HCT116 (cell line): ENCODE data around the gene MUC3A. TPM values are rescaled to one million over a fixed set of nuclear protein-coding genes. Genes with fewer than 3 reads are reported as not detected.

Experiments
- ATAC-seq: fragments of 200-7000 bp; cut with Tn5 transposase; 2 replicates; pipeline ENCODE4 v1.9.1; 2020; ENCODE audit warnings: mild to moderate bottlenecking, moderate library complexity
- BruUV-seq: library from RNA; stranded (reverse); fragments of 400-500 nt; replicated peaks from 2 replicates; lab custom pipeline; 2021; lab: Mats Ljungman, UMichigan
- CTCF ChIA-PET: fragments of 300-600 bp; sonication (Branson Sonifier 250); formaldehyde crosslinking; loops from one replicate; lab custom pipeline; 2021; ENCODE audit warnings: antibody characterized with exemption; lab: Charles Lee
- POLR2A ChIA-PET: fragments of 300-600, 350-600 bp; sonication (Branson Sonifier 250); formaldehyde crosslinking; loops from one replicate; lab custom pipeline; 2021; ENCODE audit warnings: antibody characterized with exemption; lab: Charles Lee
- RAD21 ChIA-PET, 2 experiments: fragments of 300-600 bp; sonication (Branson Sonifier 250); formaldehyde crosslinking; loops; one replicate each; lab custom pipeline; 2023; ENCODE audit warnings: low total read pairs in 2 of 2; ENCODE audit not compliant: uncharacterized antibody in 2 of 2, unreplicated experiment in 2 of 2, low non-redundant PET in 1 of 2; lab: Charles Lee
- DNase-seq: peaks from one replicate; pipeline ENCODE4 v3.0.0-alpha.2; 2010; ENCODE audit warnings: low read depth, low spot score
- H2AFZ ChIP-seq: fragments of 200-600 bp; shearing (Covaris generic), sonication (generic); 2 replicates; pipeline ENCODE4 v1.6.1; 2017; ENCODE audit warnings: low read depth, mixed run types, mixed read lengths, antibody characterized with exemption, low read length; ENCODE audit not compliant: poor library complexity, severe bottlenecking
- H3K27ac ChIP-seq: 2 replicates; pipeline ENCODE4 v1.5.1; 2012; ENCODE audit warnings: low read depth, low read length
- H3K27me3 ChIP-seq: fragments of 200-600 bp; sonication (generic); 2 replicates; pipeline ENCODE4 v1.6.1; 2016; ENCODE audit warnings: mixed run types, low read length, mixed read lengths; ENCODE audit not compliant: insufficient read depth
- H3K36me3 ChIP-seq, 2 experiments: fragments of 200-500 bp in 1 of 2; fragments of 200-600 bp in 1 of 2; sonication (Bioruptor generic) in 1 of 2; sonication (generic) in 1 of 2; 2 replicates each; pipeline versions ENCODE4 v1.5.1 to v1.6.1; 2014 to 2016; ENCODE audit warnings: low read length in 2 of 2, inconsistent platforms in 1 of 2, mixed read lengths in 1 of 2, mixed run types in 1 of 2; ENCODE audit not compliant: insufficient read depth in 2 of 2, control insufficient read depth in 1 of 2
- H3K4me1 ChIP-seq, 2 experiments: fragments of 200-600 bp in 1 of 2; sonication (generic) in 1 of 2; 2 replicates each; pipeline versions ENCODE4 v1.5.1 to v1.6.1; 2012 to 2017; ENCODE audit warnings: low read length in 2 of 2, inconsistent platforms in 1 of 2, mild to moderate bottlenecking in 1 of 2, mixed read lengths in 1 of 2, mixed run types in 1 of 2, moderate library complexity in 1 of 2; ENCODE audit not compliant: insufficient read depth in 2 of 2, control insufficient read depth in 1 of 2
- H3K4me2 ChIP-seq: fragments of 200-600 bp; sonication (generic); 2 replicates; pipeline ENCODE4 v1.6.1; 2017; ENCODE audit warnings: mixed run types, low read length, mixed read lengths
- H3K4me3 ChIP-seq, 2 experiments: fragments of 200-600 bp in 1 of 2; sonication (generic) in 1 of 2; replicated peaks in 1 of 2; 2 replicates each; pipeline ENCODE4 v1.5.1; 2011 to 2016; ENCODE audit warnings: low read length in 2 of 2, control low read depth in 1 of 2, low read depth in 1 of 2, mild to moderate bottlenecking in 1 of 2, mixed read lengths in 1 of 2, mixed run types in 1 of 2
- H3K79me2 ChIP-seq: fragments of 200-600 bp; sonication (generic); 2 replicates; pipeline ENCODE4 v1.6.1; 2017; ENCODE audit warnings: mild to moderate bottlenecking, mixed run types, low read length, moderate library complexity, mixed read lengths; ENCODE audit not compliant: insufficient read depth
- H3K9ac ChIP-seq: fragments of 200-600 bp; sonication (generic); 2 replicates; pipeline ENCODE4 v1.6.1; 2016; ENCODE audit warnings: low read length, mixed read lengths
- H3K9me2 ChIP-seq: fragments of 200-600 bp; sonication (generic), shearing (Covaris generic); 2 replicates; pipeline ENCODE4 v1.6.1; 2017; ENCODE audit warnings: mixed run types, mild to moderate bottlenecking, moderate library complexity; ENCODE audit not compliant: insufficient read depth
- H3K9me3 ChIP-seq, 2 experiments: fragments of 200-500 bp in 1 of 2; fragments of 200-600 bp in 1 of 2; sonication (Bioruptor generic) in 1 of 2; sonication (generic) in 1 of 2; 2 replicates each; pipeline ENCODE4 v1.6.1; 2014 to 2017; ENCODE audit warnings: low read length in 2 of 2, mixed read lengths in 2 of 2, inconsistent platforms in 1 of 2, low read depth in 1 of 2, mild to moderate bottlenecking in 1 of 2, mixed run types in 1 of 2, moderate library complexity in 1 of 2; ENCODE audit not compliant: control insufficient read depth in 1 of 2, insufficient read depth in 1 of 2
- H4K20me1 ChIP-seq: fragments of 200-600 bp; sonication (generic), shearing (Covaris generic); 2 replicates; pipeline ENCODE4 v1.6.1; 2017; ENCODE audit warnings: mixed run types, mild to moderate bottlenecking, moderate library complexity; ENCODE audit not compliant: insufficient read depth
- CBX3 ChIP-seq: IDR thresholded peaks from 2 replicates; pipeline ENCODE4 v1.6.1; 2012; ENCODE audit warnings: low read depth
- EGR1 ChIP-seq: IDR thresholded peaks from 2 replicates; pipeline ENCODE4 v1.6.1; 2012; ENCODE audit warnings: low read depth
- EZH2phosphoT487 ChIP-seq: fragments of 200-600 bp; IDR thresholded peaks from 2 replicates; pipeline ENCODE4 v1.6.1; 2018; ENCODE audit warnings: antibody characterized with exemption, borderline replicate concordance
- JUND ChIP-seq: IDR thresholded peaks from 2 replicates; pipeline ENCODE4 v1.6.1; 2012
- RAD21 ChIP-seq: IDR thresholded peaks from 2 replicates; pipeline ENCODE4 v1.6.1; 2012; ENCODE audit warnings: low read depth, mild to moderate bottlenecking
- SIN3A ChIP-seq: IDR thresholded peaks from 2 replicates; pipeline ENCODE4 v1.6.1; 2012; ENCODE audit warnings: low read depth
- SP1 ChIP-seq: IDR thresholded peaks from 2 replicates; pipeline ENCODE4 v1.6.1; 2012; ENCODE audit warnings: low read depth
- SRF ChIP-seq: IDR thresholded peaks from 2 replicates; pipeline ENCODE4 v1.6.1; 2012; ENCODE audit warnings: low read depth
- TCF7L2 ChIP-seq: IDR thresholded peaks from 2 replicates; pipeline ENCODE4 v1.7.0; 2011; ENCODE audit warnings: borderline replicate concordance, inconsistent platforms; ENCODE audit not compliant: insufficient read depth, insufficient read length; ENCODE audit errors: extremely low read depth
- YY1 ChIP-seq: IDR thresholded peaks from 2 replicates; pipeline ENCODE4 v1.6.1; 2011; ENCODE audit warnings: low read length, low read depth, moderate library complexity, mild to moderate bottlenecking; ENCODE audit not compliant: insufficient replicate concordance; ENCODE audit errors: extremely low read depth
- ZFX ChIP-seq: fragments of 450-650 bp; IDR thresholded peaks from 2 replicates; pipeline ENCODE4 v1.6.1; 2017
- intact Hi-C: fragments of 100-400 bp; cut with micrococcal nuclease; formaldehyde crosslinking; loops from 2 replicates; pipeline ENCODE4 v1.10.0; 2022
- total RNA-seq: library from RNA; stranded (reverse); gene quantifications from one replicate; pipeline ENCODE4 v1.2.1, GENCODE V29; 2021; ENCODE audit not compliant: unreplicated experiment
- TF ChIP-seq, protein P1 (sequence below): IDR thresholded peaks from 2 replicates; pipeline ENCODE4 v1.6.1; 2011; ENCODE audit warnings: mild to moderate bottlenecking, low read length, moderate library complexity; ENCODE audit not compliant: insufficient replicate concordance; ENCODE audit errors: extremely low read depth
- TF ChIP-seq, protein P2 (sequence below): IDR thresholded peaks from 2 replicates; pipeline ENCODE4 v1.6.1; 2012
- TF ChIP-seq, protein P3 (sequence below): IDR thresholded peaks from 2 replicates; pipeline ENCODE4 v1.6.1; 2012; ENCODE audit warnings: low read depth

The MUC3A gene
- total RNA-seq, 1 experiment from 2014 or later = 30.8 TPM

DNA sequence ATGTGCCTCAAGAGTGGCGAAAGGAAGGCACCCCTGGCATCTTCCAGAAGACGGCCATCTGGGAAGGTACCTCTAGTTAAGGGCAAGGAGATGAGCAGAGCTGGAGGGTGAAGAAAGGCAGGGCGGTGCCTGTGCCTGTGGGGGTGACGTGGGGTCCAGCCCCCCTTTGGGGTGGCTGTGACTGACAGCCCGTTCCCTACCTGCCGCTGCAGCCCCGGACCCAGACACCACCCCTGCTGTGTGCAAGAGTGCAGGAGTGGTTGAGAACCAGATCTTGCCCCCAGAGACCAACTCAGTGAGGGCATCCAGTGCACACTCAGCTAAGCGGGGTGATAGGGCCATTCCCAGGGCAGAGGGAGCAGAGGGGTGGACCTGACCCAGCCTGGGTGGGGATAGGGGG is 66.3 kb downstream of the MUC3A start (continued):
- TF ChIP-seq, protein P1, sequence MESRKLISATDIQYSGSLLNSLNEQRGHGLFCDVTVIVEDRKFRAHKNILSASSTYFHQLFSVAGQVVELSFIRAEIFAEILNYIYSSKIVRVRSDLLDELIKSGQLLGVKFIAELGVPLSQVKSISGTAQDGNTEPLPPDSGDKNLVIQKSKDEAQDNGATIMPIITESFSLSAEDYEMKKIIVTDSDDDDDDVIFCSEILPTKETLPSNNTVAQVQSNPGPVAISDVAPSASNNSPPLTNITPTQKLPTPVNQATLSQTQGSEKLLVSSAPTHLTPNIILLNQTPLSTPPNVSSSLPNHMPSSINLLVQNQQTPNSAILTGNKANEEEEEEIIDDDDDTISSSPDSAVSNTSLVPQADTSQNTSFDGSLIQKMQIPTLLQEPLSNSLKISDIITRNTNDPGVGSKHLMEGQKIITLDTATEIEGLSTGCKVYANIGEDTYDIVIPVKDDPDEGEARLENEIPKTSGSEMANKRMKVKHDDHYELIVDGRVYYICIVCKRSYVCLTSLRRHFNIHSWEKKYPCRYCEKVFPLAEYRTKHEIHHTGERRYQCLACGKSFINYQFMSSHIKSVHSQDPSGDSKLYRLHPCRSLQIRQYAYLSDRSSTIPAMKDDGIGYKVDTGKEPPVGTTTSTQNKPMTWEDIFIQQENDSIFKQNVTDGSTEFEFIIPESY = no peak
- TF ChIP-seq EGR1 = no peak
- TF ChIP-seq, protein P2, sequence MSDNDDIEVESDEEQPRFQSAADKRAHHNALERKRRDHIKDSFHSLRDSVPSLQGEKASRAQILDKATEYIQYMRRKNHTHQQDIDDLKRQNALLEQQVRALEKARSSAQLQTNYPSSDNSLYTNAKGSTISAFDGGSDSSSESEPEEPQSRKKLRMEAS = no peak
- no peak for TF ChIP-seq SP1
- no peak for TF ChIP-seq YY1

DNA sequence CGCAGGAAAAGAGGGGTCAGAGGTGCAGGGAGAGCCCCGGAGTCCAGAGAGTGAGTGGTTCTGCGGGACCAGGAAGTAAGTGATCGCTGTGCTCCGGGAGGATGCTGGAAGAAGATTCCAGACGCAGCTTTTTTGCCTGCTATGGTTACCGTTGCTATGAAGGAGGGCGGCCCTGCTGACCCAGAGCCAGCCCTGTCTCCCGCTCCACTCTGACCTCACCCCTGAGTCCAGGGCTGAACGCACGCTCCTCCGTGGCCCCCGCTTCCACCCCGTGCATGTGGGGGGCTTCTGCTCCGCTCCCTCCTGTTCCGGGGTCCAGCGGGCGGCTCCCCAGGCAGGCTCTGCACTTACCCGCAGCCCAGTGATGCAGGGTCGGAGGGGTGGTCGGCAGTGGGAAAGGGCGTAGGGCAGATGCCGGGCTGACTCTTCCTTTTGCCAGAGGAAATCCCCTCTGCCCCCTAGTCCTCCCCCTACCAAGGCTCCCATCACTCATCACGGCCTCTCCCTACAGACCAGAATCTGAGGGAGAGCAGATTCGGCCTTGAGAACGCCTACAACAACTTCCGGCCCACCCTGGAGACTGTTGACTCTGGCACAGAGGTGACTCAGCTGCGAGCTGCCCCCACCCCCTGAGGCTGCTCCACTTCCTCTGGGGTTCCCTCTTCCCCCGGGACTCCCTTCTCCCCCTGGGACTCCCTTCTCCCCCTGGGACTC is 67.9 kb downstream of the MUC3A start:
- Histone ChIP-seq H3K27ac (no peak overlapping the region), H3K9me3 (no peaks in the 10 kb centered on the region), H3K4me1 (peaks cover 0 to 6% of the 10 kb centered on the region in 2 experiments; a peak in 2 of 4 replicates), H3K79me2 (no peaks in the 10 kb centered on the region), H2AFZ (no peak overlapping the region), H3K9ac (no peak overlapping the region), H3K9me2 (no peaks in the 10 kb centered on the region), H3K36me3 (no peaks in the 10 kb centered on the region), H3K4me2 (peak overlapping the region; percentile 35), H3K4me3 (no peak overlapping the region), H4K20me1 (no peaks in the 10 kb centered on the region), H3K27me3 (no peaks in the 10 kb centered on the region; the same call in 1 of the 2 replicates)
- BruUV-seq = no TSS peak
- ChIA-PET POLR2A (no interaction called here), CTCF (no interaction called here), RAD21 (no interaction called here)
- ATAC-seq (peak; percentile 52), DNase-seq (no peak)
- intact Hi-C loops = no loop called here
- TF ChIP-seq SRF (no peak), ZFX (no peak), JUND (no peak), SP1 (no peak), CBX3 (no peak), EZH2phosphoT487 (no peak), TCF7L2 (no peak), SIN3A (no peak), EGR1 (no peak), RAD21 (no peak)
- TF ChIP-seq, protein P3, sequence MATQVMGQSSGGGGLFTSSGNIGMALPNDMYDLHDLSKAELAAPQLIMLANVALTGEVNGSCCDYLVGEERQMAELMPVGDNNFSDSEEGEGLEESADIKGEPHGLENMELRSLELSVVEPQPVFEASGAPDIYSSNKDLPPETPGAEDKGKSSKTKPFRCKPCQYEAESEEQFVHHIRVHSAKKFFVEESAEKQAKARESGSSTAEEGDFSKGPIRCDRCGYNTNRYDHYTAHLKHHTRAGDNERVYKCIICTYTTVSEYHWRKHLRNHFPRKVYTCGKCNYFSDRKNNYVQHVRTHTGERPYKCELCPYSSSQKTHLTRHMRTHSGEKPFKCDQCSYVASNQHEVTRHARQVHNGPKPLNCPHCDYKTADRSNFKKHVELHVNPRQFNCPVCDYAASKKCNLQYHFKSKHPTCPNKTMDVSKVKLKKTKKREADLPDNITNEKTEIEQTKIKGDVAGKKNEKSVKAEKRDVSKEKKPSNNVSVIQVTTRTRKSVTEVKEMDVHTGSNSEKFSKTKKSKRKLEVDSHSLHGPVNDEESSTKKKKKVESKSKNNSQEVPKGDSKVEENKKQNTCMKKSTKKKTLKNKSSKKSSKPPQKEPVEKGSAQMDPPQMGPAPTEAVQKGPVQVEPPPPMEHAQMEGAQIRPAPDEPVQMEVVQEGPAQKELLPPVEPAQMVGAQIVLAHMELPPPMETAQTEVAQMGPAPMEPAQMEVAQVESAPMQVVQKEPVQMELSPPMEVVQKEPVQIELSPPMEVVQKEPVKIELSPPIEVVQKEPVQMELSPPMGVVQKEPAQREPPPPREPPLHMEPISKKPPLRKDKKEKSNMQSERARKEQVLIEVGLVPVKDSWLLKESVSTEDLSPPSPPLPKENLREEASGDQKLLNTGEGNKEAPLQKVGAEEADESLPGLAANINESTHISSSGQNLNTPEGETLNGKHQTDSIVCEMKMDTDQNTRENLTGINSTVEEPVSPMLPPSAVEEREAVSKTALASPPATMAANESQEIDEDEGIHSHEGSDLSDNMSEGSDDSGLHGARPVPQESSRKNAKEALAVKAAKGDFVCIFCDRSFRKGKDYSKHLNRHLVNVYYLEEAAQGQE = no peak
- TF ChIP-seq, protein P1 = no peak
